ENCODE results near the gene DZIP1.
A peak's percentile ranks its signal among the peaks of the same experiment; 100 is the strongest.
"Not testable (repeated sequence)": the region's sequence is repeated elsewhere in the genome, so short reads cannot be mapped to it uniquely, and the experiment has no call there.

DZIP1 gene, protein sequence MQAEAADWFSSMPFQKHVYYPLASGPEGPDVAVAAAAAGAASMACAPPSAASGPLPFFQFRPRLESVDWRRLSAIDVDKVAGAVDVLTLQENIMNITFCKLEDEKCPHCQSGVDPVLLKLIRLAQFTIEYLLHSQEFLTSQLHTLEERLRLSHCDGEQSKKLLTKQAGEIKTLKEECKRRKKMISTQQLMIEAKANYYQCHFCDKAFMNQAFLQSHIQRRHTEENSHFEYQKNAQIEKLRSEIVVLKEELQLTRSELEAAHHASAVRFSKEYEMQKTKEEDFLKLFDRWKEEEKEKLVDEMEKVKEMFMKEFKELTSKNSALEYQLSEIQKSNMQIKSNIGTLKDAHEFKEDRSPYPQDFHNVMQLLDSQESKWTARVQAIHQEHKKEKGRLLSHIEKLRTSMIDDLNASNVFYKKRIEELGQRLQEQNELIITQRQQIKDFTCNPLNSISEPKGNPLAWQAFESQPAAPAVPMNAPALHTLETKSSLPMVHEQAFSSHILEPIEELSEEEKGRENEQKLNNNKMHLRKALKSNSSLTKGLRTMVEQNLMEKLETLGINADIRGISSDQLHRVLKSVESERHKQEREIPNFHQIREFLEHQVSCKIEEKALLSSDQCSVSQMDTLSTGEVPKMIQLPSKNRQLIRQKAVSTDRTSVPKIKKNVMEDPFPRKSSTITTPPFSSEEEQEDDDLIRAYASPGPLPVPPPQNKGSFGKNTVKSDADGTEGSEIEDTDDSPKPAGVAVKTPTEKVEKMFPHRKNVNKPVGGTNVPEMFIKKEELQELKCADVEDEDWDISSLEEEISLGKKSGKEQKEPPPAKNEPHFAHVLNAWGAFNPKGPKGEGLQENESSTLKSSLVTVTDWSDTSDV

DNA sequence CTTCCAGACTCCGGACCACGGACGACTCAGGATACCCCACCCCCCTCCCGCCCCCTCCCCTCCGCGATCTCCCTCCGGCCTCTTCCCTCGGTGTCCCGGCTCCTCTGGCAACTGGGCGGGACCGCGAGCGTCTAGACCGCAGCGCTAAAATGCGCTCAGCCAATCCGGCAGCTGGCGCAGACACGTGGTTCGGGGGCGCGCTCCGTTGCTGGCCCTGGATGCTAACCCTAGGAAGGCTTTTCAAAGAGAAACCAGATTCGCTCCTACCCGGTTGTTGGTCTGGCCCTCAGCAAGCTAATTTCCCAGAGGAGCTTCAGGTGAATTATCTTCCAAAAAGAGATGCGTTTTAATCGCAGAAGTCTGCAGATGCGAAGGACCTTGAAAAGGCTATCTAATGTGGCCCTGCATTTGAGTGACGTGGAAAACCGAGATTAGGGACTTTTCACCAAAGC, at the start of gene DZIP1:
DZIP1 (minus strand) TSS at position 106 of the 452 bp plus-strand sequence. CDS start 2,677 bp downstream, outside the sequence.
- DNase-seq: peak; percentile 77

DNA sequence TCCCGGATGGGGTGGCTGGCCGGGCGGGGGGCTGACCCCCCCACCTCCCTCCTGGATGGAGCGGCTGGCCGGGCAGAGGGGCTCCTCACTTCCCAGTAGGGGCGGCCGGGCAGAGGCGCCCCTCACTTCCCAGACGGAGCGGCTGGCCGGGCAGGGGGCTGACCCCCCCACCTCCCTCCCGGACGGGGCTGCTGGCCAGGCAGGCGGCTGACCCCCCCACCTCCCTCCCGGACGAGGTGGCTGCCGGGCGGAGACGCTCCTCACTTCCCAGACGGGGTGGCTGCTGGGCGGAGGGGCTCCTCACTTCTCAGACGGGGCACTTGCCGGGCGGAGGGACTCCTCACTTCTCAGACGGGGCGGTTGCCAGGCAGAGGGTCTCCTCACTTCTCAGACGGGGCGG, 46.5 kb upstream of the DZIP1 start:
- DNase-seq: not testable (repeated sequence)

DNA sequence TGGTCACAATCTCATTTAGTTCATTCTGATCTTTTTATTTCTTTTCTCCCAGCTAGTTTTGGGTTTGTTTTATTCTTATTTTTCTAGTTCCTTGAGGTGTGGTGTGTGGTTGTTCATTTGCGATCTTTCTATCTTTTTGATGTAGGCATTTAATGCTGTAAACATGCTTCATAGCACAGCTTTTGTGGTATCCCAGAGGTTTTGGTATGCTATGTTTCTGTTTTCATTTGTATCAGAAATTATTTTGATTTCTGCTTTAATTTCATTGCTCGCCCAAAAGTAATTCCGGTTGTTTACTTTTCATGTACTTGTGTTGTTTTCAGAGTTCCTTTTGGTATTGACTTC, 45.0 kb upstream of the DZIP1 start:
- DNase-seq: no peak

DNA sequence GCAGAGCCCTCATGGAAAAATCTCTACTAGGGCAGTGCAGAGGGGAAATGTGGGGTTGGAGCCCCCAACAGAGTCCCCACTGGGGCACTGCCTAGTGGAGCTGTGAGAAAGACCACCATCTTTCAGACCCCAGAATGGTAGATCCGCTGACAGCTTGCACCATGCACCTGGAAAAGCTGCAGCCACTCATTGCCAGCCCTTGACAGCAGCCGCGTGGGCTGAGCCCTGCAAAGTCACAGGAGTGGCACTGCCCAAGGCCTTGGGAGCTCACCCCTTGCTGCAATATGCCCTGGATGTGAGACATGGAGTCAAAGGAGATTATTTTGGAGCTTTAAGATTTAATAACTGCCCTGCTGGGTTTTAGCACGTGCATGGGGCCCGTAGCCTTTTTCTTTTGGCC, 40.5 kb upstream of the DZIP1 start:
- not testable (repeated sequence) for DNase-seq

DNA sequence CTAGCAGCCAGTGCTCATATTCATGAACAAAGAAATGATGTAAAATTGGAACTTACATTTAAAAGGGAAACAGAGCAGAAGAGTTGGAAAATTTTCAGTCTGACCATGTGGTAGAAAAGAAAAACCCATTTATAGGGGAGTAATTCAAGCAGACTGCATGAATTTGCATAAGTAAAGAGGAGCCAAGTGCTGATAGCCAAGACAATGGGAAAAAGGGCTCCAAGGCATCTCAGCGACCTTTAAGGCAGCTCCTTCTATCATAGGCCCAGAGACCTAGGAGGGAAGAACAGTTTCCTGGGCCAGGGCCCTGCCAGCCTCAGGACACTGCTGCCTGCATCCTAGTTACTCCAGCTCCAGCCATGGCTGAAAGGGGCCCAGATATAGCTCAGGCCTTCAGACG, 39.9 kb upstream of the DZIP1 start:
- DNase-seq: no peak

DNA sequence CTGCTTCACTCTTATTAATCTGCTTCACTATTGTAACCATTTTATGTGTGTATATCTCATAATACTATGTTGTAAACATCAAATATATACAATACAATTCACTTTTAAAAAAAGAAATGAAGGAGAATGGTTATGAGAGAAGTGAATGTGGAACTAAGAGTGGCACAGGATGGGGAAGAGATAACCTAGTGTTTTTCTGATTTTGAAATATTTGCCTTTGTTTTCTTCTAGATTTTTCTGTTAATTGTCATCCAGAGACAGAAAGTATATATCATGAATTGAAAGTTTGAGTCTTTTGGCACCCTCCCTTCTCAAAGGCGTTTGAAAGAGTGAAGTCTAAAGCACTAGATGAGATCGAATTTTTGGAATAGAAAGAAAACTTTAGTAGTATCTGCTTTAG, 35.2 kb upstream of the DZIP1 start:
- no peak for DNase-seq

DNA sequence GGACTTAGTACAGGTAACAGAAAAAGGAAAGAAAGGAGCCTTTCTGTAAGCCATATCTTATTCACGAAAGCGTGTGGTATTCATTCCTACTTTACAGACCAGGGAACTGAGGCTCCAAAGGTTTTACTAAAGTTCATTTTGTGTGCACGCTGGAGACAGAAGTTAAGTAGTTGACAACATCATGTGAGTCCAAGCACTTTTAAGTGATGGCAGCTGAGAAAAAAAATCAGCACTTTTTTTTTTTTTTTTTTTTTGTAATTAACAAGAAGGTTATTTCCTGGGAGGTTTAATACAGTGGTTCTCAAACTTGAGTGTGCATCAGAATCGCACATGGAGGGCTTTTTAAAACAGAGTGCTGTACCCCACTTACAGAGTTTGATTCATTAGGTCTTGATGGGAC, 34.5 kb upstream of the DZIP1 start:
- DNase-seq: no peak

DNA sequence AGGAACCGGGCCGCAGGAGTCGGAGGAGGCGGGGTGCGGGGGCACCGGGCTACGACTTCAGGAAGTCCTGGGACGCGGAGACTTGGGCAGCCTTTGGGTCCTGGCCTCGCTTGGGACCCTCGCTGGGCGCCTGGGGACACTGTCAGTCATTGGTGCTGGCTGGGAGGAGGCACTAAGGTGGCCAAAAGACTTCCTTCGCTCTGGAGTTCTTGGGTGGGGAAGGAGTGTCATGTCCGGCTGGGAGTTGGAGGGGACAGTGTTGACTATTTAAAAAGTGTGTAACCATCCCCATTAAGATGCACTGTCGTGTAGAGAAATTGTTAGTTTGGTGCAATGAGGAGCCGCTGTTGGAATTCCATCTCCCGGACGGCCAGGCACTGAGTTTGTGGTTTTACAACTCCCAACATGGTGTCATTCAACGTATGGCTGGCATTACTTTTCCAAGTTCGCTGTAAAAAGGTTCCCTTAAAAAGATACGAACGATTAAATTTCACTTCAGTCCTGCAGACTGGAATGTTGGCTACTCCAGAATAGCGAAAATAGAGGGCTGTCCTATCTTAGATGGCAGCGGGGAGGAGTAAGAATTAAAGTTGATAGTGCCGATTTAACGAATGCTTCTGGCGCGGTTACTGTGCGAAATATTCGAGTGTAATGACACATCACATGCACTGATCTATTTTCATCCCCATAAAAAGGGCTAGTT, 33.2 kb upstream of the DZIP1 start:
- no peak for DNase-seq

DNA sequence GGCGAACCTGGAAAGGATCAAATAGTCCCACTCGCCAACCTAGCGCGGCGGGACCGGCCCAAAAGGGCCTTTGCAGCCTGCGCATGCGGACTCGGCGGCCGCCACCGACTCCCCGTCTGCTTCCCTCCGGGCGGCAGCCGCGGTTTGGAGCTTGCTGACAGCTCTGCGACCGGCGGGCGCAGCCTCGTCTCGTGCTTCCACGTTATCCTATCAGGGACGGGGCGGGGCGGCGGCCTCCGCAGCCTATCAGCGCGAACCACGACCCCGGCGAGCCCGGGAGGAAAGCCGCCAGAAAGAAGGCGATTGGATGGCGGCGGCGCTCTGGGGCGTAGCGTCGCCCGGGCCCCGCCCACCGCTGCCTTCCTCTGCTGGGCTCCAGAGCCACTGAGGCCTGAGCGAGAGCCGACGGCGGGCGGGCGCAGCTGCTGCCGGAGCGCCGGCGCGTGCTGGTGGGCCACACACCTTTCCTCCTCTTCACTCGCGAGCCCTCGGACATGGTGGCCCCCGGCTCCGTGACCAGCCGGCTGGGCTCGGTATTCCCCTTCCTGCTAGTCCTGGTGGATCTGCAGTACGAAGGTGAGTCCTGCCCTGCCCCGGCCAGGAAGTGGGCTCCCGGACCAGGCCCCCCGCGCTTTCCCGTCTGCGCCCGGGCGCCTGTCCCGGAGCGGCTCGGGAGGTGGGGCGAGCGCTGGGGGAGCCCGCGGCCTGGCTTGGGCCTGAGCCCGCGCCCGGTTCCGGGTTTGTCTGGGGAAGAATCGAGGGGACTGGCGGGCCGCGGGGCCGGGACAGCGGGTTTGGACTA, 32.5 kb upstream of the DZIP1 start, which contains the start of gene DNAJC3:
DNAJC3 (plus strand) TSS at position 378 of the 802 bp plus-strand sequence; CDS start at position 495, 117 bp downstream.
- DNase-seq: peak; percentile 97

DNA sequence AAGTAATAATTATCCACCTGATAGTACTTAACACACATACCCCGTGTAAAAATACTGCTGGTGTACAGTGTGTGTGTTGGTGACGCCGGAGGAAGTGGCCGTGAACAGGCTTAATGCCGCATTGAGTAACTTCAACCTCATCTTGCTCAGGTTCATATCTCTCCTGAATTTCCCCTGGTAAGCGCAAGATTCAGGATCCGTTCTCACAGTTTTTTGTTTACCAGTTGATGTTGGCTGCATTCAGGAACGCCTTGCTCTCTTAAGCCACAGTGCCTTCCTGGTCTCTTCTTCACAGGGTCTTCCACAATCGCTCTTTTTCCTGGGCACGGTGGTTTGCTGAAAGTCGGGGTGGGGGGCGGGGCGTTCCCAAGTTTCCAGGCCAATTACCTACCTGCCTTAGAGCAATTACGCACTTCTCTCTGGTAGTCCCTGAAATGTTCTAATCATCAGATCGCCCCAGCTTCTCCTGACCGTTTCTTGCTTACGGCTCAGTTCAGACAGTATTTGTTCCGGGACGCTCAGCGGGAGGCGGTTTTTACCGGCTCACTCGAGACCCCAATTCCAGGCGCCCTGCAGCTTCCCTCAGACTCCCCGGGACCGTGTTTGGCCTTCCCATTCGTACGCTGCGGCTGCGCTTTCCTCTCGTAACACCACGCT, 31.7 kb upstream of the DZIP1 start:
- DNase-seq: peak; percentile 25

DNA sequence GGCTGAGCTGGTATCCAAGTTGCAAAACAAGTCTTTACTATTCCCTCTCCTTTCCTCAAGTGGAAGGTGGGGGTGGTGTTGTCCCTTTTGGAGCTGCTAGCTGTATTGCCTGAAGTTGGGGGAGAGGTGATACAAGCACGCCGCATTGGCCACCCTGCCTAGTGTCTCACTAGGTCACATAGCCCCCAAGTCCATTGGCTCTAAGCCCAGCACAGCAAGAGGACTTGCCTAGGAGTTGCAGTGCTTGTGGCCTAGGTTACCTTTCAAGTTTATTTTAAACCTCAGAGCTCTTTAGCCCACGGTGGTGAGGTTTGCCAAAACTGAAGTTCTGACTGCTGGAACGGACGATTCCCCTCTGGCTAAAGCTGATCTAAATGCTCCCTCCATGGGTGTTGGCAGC, 27.1 kb upstream of the DZIP1 start:
- no peak for DNase-seq

DNA sequence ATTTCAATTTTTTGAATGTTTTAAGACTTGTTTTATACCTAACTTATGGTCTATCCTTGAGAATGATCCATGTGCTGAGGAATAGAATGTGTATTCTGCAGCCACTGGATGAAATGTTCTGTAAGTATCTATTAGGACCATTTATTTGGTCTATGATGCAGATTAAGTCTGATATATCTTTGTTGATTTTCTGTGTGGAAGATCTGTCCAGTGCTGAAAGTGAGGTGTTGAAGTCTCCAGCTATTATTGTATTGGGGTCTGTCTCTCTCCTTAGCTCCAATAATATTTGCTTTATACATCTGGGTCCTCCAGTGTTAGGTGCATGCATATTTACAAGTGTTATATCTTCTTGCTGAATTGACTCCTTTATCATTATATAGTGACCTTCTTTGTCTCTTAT, 22.7 kb upstream of the DZIP1 start:
- DNase-seq: not testable (repeated sequence)

DNA sequence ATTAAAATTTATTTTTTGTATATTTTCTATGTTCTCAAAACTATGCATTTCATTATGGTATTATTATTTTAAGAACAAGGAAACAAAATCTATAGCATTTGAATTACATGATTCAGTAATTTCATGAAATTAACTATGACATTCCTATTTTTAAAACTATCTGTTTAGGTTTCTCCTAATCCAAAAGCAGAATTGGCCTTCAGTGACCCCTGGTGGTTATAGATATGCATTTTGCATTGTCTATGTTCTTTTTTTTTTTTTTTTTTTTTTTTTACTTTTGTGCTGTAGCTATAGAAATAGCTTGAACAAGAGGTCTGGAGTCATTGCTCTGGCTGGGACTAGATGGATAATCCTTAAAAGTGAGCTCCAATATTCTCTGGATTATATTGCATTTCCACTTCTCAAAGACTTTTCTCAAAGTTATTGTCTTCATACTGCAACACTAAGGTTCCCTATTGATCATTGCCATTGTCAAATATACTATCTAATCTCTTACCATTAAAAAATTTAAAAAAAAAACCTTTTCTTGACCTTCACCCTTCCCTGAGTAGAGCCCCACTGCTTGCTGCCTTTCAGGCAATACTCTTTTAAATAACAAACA, 16.6 kb upstream of the DZIP1 start:
- DNase-seq: no peak

DNA sequence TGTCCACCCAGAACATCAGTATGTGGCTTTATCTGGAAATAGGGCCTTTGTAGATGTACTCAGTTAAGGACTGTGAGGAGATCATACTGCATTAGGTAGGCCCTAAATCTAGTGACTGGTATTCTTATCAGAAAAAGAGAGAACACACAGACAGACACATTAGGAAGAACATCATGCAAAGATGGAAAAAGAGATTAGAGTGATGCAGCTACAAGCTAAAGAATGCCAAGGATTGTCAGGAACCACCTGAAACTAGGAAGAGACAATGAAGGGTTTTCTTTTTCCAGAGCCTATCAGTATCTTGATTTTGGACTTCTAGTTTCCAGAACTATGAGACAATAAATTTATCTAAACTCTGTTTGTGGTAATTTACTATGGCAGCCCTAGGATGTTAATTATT, 15.0 kb upstream of the DZIP1 start:
- no peak for DNase-seq

DNA sequence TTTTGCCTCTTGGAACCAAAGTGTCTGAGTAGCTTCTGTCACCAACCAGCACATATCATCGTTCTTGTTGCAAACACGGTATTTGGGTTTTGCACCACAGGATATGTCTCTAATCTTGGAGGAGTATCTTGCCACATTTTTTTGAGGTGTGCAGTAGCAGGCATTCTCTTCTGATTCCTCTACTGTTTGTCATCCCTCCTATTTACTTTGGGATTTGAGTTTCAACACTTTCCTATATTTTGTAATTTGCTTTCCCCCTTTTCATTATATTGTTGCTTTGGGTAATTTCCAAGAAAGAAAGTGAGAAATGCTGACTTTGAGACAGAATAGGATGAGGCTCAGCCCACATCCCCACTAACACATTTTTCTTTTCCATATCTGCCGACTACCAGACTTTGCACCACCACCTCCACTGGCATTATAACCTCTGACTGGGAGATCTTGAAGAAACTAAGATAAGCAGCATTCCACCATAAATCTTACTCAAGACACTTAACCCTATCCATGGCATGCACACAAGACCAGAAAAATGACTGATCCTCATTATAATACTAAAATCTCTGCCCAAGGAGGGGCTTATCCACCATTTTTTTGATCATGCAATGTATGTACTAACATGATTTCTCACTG, 12.0 kb upstream of the DZIP1 start:
- no peak for DNase-seq

DNA sequence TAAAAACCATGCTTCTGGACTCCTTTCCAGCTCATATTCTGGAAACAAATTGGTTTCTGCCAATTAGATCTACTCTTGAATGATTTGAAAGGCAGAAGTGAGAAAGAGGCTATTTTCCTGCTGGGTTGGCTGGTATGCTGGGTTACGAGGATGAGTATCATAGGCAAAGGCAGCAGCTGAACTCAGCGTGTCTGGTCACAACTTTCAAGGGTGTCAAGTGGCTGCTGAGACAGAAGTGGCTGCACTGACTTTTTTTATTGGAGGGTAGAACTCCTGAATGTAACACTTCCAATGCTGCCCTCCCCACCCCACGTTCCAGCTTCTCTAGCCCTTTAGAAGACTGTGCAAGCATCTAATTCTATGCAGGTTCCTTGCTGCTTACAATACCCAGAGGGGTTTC, 8.3 kb upstream of the DZIP1 start:
- DNase-seq: no peak

DNA sequence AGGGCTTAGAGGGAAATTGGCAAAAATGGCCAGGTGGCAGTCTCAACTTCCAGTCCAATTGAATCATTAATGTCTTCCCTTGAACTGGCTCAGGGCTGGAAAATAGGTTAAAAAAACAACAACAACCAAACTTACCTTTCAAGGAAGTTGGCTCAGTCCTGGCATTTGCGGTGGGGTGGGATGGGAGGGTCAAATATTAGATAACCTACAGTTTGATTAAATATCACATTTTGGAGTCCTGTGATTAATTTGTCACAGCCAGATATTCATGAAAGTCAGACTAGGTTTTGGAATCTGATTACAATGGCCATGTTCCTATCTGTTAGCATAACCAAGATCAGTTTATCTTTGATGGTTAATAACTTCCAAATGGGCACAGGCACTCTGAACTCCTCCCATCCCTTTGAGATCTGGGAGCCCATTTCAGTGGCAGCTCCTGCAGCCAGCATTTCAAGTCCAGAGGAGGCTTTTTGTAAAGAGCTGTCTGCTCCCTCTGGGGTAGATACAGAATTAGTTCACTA, 7.8 kb upstream of the DZIP1 start:
- no peak for DNase-seq

DNA sequence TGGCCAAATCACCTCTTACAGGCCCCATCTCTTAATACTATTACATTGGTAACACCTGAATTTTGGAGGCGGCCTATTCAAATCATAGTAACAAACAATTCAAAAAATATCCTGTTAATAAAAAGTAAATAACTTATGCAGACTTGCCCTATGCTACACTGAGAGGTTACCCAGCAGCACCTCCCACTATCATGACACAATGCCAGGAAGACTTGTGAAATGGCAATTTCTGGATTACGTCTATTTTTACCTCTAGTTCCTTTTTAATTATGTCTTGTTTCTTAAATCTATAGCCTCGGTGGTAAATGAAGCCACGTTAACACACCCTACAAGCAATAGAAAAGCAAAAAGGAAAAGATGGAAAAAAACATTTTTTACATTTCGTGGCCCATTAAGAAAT, 6.2 kb upstream of the DZIP1 start:
- no peak for DNase-seq

DNA sequence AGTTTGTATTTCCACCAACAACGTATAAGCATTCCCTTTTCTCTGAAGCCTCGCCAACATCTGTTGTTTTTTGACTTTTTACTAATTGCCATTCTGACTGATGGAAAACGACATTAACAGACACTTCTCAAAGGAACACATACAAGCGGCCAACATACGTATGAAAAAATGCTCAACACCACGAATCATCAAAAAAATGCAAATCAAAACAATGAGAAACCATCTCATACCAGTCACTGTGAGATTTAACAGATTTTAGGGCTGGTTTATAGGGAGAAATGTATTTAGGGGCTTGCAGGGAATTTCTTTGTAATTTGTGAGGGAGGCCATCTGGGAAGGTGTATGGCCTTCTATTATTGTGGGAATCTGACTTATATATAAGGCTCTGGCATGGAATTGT, 2.8 kb upstream of the DZIP1 start:
- DNase-seq: no peak

DNA sequence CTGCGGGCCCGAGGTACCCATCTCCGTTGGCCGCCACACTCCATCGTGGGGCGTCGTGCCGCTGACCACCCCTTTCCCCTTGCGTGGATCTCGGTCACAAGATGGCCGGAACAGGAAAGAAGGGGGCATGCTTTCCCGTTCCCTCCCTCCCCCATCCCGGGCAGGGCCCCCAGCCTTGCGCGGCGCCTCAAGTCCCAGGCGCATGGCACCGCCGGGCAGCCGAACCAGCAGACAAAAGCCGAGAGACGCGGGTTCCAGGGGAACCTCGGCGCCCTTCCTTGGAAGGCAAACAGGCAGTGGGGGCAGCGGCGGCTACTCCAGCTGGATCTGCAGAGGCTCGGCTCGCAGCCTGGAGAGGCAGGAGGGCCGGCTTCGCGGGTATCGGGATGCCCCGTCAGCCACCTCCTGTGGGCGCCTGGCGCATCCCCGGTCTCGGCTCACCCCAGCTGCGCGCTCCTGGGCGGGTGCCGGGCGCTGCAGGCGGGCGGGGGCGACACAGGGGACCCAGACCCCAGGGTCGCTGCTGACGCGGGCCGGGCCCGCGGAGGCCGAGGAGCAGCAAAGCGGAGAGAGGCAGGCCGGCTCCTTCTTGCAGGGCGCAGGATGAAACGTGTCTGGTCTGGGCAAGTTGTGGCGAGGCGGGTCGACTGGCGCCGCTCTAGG, 439 bp downstream of the DZIP1 start:
- DNase-seq: no peak

Measured in NCI-H510A (cell line).